D721Med (cell line): ENCODE measurements around the gene PELI1.

Source experiments
- DNase-seq: peaks from one replicate; pipeline ENCODE4 v3.0.0; 2011; ENCODE audit warnings: low spot score; ENCODE audit not compliant: insufficient read length
- FAIRE-seq: peaks from 2 replicates; lab custom pipeline; 2011; peaks lifted over from hg19 to GRCh38; lab: Jason Lieb, UNC
- TF ChIP-seq, protein P1 (sequence below): IDR thresholded peaks from 2 replicates; pipeline ENCODE4 v1.5.1; 2012; ENCODE audit warnings: mild to moderate bottlenecking, control low read depth; ENCODE audit not compliant: insufficient read depth; ENCODE audit errors: missing control alignments

The PELI1 gene

GRCh38 chr2:64115808-64116598 is 28.2 kb downstream of the PELI1 start:
- DNase-seq = no peak
- FAIRE-seq = no peak
- TF ChIP-seq, protein P1, sequence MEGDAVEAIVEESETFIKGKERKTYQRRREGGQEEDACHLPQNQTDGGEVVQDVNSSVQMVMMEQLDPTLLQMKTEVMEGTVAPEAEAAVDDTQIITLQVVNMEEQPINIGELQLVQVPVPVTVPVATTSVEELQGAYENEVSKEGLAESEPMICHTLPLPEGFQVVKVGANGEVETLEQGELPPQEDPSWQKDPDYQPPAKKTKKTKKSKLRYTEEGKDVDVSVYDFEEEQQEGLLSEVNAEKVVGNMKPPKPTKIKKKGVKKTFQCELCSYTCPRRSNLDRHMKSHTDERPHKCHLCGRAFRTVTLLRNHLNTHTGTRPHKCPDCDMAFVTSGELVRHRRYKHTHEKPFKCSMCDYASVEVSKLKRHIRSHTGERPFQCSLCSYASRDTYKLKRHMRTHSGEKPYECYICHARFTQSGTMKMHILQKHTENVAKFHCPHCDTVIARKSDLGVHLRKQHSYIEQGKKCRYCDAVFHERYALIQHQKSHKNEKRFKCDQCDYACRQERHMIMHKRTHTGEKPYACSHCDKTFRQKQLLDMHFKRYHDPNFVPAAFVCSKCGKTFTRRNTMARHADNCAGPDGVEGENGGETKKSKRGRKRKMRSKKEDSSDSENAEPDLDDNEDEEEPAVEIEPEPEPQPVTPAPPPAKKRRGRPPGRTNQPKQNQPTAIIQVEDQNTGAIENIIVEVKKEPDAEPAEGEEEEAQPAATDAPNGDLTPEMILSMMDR = no peak

DNA sequence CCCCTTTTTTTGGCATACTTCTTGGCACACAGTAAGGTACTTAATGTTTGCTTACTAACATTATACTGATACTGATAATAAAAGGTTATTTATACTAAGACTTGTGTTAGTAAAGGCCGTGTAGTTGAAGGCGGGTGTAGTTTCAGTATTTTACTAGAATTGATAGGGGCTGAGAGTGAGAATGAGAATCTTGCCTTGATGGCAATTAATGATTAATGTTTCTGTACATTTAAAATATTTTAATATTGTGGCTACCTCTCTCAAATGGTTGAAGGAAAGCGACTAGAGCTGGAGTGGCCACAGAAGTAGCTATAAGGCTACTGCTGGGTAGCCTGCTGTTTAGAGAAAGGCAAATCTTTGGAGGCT is 29.3 kb downstream of the PELI1 start:
- TF ChIP-seq, protein P1 = no peak
- DNase-seq (no peak), FAIRE-seq (no peak)

GRCh38 chr2:64114063-64114911 is 29.9 kb downstream of the PELI1 start:
- DNase-seq (no peak), FAIRE-seq (peak; percentile 53)
- TF ChIP-seq, protein P1 = no peak

DNA sequence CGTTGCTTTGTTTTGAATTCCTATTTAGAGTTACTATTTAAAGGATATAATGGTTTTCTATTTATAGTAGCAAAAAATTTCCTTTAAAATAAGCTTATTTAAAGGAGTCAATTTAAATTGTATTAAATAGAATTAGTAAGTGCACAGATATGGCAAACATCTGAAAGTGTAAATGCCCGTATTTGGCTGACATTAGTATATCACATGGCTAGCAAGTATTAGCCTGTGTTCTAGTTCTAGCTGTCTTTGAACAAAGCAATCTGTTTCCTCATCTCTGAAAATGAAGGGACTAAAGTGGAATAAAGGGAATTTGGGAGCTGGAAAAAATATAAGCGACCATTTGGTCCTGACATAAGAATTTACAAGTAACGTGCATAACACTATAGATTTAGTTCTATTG is 32.2 kb downstream of the PELI1 start:
- TF ChIP-seq, protein P1 = no peak
- no peak for DNase-seq
- no peak for FAIRE-seq

GRCh38 chr2:64111426-64111825 is 32.8 kb downstream of the PELI1 start:
- DNase-seq (no peak), FAIRE-seq (no peak)
- TF ChIP-seq, protein P1 = no peak

DNA sequence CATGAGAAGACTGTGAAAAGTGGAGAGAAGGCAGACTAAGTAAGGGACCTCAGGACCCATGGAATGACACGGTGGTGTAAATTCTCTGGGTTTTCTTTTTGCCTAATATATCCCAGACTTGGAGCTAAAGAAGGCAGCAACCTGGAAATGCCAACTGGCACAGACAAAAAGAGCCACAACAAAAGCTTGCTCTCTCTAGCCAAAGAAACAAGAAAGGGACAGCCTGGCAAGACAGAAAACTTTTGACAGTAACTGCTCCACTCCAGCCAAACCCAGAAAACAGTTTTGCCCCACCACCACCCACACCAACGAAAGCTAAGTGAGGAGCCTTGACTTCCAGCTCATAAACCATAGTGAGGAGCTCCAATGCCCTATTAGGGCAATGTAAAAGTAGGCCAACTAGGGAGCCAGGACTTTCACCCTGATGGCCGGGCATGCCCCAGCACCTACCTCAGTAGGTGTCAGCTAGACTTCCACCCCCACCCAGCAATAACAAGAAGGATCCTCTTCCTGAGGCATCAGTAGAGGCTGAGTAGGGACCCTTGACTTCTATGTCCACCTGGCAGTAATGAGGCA is 35.5 kb downstream of the PELI1 start:
- DNase-seq (no peak), FAIRE-seq (no peak)
- TF ChIP-seq, protein P1 = no peak

DNA sequence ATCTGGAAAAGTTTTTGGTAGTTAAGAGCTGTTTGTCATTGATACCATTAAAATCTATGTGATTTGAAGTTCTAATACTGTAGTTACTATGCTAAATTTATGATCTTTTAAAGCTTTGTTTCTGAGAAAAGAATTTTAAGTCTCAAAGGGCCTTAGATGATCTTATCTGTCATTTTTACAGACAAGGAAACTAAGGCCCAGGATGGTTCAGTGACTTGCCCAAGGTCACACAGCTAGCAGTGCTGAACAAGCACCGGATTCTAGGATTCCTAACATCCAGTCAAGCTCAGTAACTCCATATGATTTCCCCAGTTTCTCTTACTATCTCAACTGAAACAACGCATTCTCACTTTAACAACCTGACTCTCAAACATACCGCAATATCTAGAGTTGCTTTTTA is 37.7 kb downstream of the PELI1 start:
- DNase-seq = no peak
- FAIRE-seq = no peak
- TF ChIP-seq, protein P1 = no peak
